GM19240 (cell line): ENCODE data around the gene CHST15.

Source experiments
- DNase-seq: peaks from one replicate; pipeline ENCODE4 v3.0.0; 2011; ENCODE audit warnings: low spot score; ENCODE audit not compliant: insufficient read length

Gene CHST15

GRCh38 chr10:124083047-124083739, 10.2 kb downstream of the CHST15 start:
- DNase-seq: no peak

- no peak for DNase-seq
Observed at GRCh38 chr10:124082555-124082954, 10.8 kb downstream of the CHST15 start.

- no peak for DNase-seq
Observed at GRCh38 chr10:124081547-124082140, 11.8 kb downstream of the CHST15 start.

- no peak for DNase-seq
Observed at GRCh38 chr10:124079864-124080263, 13.5 kb downstream of the CHST15 start.

- DNase-seq: no peak
Observed at GRCh38 chr10:124078714-124079113, 14.7 kb downstream of the CHST15 start.

GRCh38 chr10:124078028-124078427, 15.4 kb downstream of the CHST15 start:
- no peak for DNase-seq

- no peak for DNase-seq
Observed at GRCh38 chr10:124077208-124077993, 16.0 kb downstream of the CHST15 start.

GRCh38 chr10:124076148-124076733, 17.2 kb downstream of the CHST15 start:
- no peak for DNase-seq

GRCh38 chr10:124075231-124075955, 18.0 kb downstream of the CHST15 start:
- no peak for DNase-seq

- no peak for DNase-seq
Observed at GRCh38 chr10:124074501-124075109, 18.8 kb downstream of the CHST15 start.

- DNase-seq: no peak
Observed at GRCh38 chr10:124073978-124074377, 19.4 kb downstream of the CHST15 start.

GRCh38 chr10:124072541-124072940, 20.9 kb downstream of the CHST15 start:
- DNase-seq: no peak

- DNase-seq: no peak
Observed at GRCh38 chr10:124072106-124072505, 21.3 kb downstream of the CHST15 start.

GRCh38 chr10:124071141-124071540, 22.3 kb downstream of the CHST15 start:
- no peak for DNase-seq

GRCh38 chr10:124070666-124071065, 22.7 kb downstream of the CHST15 start:
- DNase-seq: no peak

GRCh38 chr10:124069341-124070264, 23.8 kb downstream of the CHST15 start:
- no peak for DNase-seq

GRCh38 chr10:124068929-124069328, 24.5 kb downstream of the CHST15 start:
- no peak for DNase-seq

- DNase-seq: no peak
Observed at GRCh38 chr10:124067825-124068400, 25.5 kb downstream of the CHST15 start.
